Fibroblast of skin of scalp (primary cell): ENCODE results near the gene APP.
A peak's percentile ranks its signal among the peaks of the same experiment; 100 is the strongest.
"Not testable (repeated sequence)": the region's sequence is repeated elsewhere in the genome, so short reads cannot be mapped to it uniquely, and the experiment has no call there.

Source experiments
- DNase-seq: peaks from one replicate; pipeline ENCODE4 v3.0.0-alpha.2; 2013

APP gene

GRCh38 chr21:25934771-25935224 lies 235.8 kb downstream of the APP start:
- peak; percentile 38 for DNase-seq

- DNase-seq: no peak
Observed at GRCh38 chr21:25934130-25934529, 236.4 kb downstream of the APP start.

- DNase-seq: no peak
Observed at GRCh38 chr21:25931765-25932164, 238.8 kb downstream of the APP start.

- DNase-seq: no peak
Observed at GRCh38 chr21:25929856-25930520, 240.6 kb downstream of the APP start.

DNA sequence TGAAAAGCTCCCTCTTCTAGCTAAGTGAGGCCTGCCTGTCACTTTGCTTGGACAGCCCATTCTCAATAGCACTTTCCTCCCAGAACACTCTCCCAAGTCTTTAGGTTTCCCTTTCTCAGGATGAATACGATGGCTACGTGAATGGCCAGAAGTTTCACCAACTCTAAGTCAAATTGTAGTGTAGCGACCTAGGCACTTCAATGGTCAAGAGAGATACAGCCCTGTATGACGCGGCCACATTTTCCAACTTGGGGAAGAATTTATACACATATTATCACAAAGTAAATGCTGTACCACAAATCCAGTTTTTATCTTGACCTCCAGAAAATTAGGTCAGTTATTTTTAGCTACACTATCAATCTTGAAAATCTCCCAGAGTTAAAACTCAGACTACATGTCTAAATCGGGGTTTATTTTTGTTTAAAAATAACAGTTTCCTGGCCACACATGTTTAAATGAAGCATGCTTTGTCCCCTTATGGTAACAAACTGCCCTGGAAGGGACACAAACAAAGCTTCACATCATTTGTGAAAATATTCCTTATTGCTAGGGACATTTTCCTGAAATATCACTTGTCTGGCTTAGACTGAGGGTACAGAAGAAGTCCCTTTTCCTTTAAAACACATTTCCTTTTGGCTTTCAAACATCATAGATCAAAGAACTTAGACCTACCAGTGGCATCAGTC lies 243.2 kb downstream of the APP start:
- DNase-seq: no peak

DNA sequence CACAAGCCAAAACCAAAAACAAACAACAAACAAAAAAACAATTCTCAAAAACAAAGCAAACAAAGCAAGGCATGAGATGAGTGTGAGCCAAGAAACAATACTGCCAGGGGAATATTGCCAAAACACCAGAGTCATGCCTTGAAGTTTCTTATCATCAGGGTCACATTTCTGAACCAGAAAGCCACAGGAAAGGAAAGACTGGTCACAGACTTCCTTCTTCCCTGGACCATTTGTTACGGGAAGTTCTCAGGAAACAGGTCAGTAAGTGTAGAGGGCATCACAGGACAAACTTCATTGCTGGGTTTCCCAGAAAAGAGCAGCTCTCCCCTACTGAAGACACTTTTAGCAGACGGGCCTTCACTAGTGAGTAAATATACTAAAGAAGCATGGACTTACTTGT lies 244.6 kb downstream of the APP start:
- DNase-seq: no peak

DNA sequence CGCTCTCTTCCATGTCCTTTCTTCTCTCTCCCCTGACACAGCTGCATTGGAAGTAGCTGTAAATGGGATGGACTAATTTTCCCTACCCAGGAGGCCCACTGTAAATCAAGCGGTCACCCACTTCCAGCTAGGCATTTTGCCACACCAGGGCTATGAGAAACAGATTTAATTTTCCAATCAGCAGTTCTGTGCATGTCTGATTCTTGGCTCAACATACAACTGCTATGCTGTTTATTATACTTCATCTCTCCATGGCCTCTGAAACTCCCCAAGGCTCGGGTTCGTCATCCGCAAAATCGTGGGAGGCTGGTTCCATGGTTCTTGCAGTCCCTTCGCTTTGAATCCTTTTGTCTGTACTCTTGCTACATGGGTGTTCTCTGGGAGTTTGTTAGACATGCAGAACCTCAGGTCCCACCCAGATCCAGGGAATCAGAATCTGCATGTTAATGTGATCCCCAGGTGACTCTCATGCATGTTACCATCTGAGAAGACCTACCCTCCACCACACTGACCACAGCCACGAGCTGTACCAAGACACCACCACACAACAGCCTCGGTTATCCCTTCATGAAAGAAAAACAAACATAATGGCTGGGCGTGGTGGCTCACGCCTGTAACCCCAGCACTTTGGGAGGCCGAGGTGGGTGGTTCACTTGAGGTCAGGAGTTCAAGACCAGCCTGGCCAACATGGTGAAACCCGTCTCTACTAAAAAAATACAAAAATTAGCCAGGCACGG lies 245.3 kb downstream of the APP start:
- no peak for DNase-seq

DNA sequence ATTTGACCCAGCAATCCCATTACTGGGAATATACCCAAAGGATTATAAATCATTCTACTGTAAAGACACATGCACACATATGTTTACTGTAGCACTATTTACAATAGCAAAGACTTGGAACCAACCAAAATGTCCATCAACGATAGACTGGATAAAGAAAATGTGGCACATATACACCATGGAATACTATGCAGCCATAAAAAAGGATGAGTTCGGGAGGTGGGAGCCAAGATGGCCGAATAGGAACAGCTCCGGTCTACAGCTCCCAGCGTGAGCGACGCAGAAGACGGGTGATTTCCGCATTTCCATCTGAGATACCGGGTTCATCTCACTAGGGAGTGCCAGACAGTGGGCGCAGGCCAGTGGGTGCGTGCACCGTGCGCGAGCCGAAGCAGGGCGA lies 252.4 kb downstream of the APP start:
- not testable (repeated sequence) for DNase-seq

GRCh38 chr21:25916226-25916625 lies 254.3 kb downstream of the APP start:
- no peak for DNase-seq

- no peak for DNase-seq
Observed at GRCh38 chr21:25913479-25913878, 257.1 kb downstream of the APP start.

- no peak for DNase-seq
Observed at GRCh38 chr21:25912402-25912746, 258.2 kb downstream of the APP start.

DNA sequence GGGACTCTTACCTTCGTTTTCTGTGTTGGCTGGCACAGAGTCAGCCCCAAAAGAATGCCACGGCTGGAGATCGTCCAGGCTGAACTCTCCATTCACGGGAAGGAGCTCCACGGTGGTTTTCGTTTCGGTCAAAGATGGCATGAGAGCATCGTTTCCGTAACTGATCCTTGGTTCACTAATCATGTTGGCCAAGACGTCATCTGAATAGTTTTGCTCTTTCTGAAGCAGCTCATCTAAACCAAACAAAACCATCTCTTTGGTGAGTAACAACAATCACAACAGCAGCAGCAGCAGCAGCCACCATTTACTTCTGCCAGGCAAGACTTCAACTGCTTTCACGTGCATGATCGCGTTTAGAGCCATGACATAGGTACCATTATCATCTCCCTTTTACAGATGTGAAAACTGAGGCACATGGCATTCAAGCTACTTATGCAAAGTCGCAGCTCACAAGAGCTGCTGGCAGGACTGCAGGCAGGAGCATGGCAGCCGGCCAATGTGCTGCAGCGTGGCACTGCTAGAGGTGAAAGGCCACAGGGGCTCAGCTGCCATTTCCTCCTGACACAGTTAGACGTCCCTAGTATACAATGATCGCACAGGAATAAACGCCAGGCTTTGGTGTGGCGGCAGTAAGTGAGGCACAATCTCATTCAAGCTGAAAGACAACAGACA lies 258.7 kb downstream of the APP start:
- DNase-seq: no peak

DNA sequence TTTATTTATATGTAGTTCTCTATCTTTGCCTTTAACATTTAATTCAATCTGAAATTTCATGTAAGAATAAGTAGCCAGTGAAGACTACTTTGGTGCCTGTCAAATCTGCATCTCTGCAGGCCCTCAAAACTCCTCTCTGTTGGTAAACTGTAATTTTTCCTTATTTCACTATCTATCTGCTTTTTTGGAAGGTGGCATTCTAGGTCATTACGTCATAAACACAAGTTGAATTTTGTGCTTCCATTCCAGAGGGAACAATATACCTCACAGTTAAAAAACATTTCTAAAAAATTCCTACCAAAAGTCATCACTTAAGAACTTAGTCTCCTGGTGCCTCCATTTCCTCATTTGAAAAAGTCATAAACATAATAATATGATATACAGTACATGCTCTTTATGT lies 259.8 kb downstream of the APP start:
- DNase-seq: no peak

DNA sequence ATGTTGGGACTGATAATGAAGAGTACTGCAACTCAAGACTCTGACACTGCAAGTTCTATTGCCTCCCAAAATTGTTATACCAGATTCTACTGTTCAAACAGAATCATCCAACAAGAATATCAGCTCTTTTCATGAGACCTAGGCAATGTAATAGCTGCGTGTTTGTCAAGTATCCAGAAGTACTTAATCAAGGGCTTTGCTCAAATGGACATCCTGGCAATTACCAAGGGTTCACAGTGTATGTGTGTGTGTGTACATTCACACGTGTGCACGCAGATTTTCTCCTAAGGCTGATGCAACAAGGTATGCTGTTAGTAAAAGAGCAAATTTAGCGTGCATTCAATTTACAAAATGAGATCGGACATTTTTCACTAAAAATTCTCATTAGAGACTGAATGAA lies 261.2 kb downstream of the APP start:
- no peak for DNase-seq

- DNase-seq: no peak
Observed at GRCh38 chr21:25908495-25908894, 262.1 kb downstream of the APP start.

DNA sequence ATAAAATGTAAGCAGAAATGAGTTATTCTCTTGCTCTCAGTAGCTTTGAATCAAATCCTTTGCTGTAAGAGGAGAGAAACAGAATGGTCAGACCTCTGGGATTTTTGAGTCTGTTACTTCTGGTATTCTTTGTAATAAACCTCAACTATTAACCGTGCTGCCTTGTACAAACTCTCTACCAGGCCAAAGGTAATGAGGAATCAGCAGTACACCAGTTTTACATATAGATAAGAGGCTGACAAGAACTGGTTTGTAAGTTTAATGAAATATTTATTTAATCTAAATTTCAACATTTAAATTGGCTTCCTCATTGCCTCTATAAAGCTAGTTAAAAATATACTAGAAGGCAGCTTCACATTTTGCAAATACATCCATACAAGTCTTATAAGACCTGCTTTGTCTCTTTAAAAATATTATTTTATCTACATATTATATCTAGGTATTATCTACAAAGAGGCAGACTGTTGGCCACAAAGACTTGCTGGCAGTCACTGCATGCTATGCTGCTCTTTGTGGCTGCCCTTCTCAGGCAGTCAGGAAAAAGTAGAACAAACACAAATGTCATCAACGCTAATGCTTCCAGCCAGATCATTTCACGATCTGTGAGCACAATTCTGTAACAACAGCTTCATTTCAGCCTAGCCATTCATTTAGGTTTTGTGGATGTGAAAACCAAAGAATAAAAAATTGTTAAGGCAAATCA lies 262.8 kb downstream of the APP start:
- DNase-seq: no peak

GRCh38 chr21:25906587-25906986 lies 264.0 kb downstream of the APP start:
- DNase-seq: no peak

DNA sequence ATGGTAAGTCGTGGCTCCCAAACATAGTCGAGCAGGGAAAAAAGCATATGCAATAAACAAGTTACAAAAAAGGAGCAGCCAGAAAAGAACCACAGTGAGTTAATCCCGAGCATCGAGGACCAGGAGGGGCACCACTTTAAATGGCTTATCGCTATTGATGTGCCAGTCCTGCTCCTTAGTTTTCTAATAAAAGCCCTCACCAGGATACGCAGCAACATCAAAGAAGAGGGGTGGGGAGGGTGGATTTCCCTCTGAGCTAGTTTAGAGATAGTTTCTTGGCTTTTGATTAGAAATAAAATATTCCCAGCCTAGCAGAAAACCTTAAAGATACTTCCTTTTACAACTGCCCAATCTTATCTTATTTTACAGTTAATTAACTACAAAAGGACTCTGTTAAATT lies 265.4 kb downstream of the APP start:
- no peak for DNase-seq

DNA sequence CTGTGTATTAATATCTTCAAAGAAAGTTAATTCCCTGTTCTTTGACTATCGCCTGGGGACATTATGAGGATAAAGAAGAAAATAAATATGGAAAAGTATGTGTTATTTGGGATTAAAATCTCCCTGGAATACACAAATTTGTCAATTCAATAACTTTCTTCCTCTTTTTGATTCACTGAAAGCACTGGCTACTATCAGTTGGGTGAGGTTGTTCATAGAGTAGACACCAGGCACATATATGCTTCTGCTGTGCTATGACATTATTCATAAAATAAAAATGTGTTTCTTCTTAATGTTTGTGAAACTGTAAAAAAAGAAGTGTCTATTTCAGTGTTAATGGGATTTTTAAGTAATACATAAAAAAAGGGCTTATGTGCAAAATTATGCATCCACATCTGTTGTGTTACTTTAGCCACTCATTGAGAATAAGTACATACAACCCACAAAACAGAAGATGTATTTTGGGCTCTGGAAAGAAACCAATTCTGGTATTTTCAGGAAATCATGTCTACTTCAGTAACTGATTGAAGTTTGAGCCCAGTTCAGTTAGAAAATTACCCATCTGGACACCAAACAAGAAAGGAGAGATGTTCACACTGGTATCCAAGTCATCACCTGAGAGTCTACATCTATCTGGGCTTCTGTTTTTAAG lies 266.4 kb downstream of the APP start:
- DNase-seq: no peak

- no peak for DNase-seq
Observed at GRCh38 chr21:25903607-25904006, 267.0 kb downstream of the APP start.

- DNase-seq: no peak
Observed at GRCh38 chr21:25901330-25901979, 269.1 kb downstream of the APP start.

GRCh38 chr21:25898671-25899070 lies 271.9 kb downstream of the APP start:
- peak; percentile 63 for DNase-seq
